ENCODE measurements around the gene ACAN. TPM values are rescaled to one million over a fixed set of nuclear protein-coding genes. Genes with fewer than 3 reads are reported as not detected.

The ACAN gene
- 0.50 and 0.53 TPM in 2 replicates for total RNA-seq (2021)
- long read RNA-seq, result 0 reads

DNA sequence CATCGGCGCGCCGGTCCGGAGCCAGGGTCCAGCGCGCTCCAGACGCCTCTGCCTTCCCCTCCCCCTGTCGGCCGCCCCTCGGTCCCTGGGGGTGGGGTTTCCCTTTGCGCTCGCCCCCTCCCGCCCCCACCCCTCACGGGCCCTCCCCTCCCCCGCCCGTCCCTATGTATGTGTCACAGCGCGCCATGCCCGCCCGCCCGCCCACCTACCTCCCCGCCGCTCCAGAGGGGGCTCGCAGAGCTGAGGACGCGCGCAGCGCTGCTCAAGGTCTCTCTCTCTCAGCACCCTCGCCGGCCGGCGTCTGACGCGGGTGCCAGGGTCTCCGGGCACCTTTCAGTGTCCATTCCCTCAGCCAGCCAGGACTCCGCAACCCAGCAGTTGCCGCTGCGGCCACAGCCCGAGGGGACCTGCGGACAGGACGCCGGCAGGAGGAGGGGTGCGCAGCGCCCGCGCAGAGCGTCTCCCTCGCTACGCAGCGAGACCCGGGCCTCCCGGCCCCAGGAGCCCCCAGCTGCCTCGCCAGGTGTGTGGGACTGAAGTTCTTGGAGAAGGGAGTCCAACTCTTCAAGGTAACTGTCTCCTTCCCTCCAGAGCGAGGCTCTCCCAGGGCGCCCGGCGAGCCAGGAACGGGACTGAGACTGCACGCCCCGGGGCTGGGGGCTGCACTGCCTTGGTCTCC lies at the start of gene ACAN:
TSS of gene ACAN (plus strand) at position 196 of the 679 bp plus-strand sequence. CDS start 32,771 bp downstream, outside the sequence.
- peaks cover 0 to 2% of the 10 kb centered on the region in 2 experiments; a peak in 1 of 5 replicates for H3K9me3 Mint-ChIP-seq
- H3K14ac ChIP-seq (ENCODE audit: insufficient read depth, low read length), result peak within 1 kb of the TSS; percentile 37; the same call in 1 of the 2 replicates
- DNase-seq, result peak; percentile 64
- H3K23ac ChIP-seq (ENCODE audit: insufficient read length, low read depth, low read length), result no peak within 1 kb of the TSS
- no peak within 1 kb of the TSS for H2BK15ac ChIP-seq (ENCODE audit: low read depth, low read length)
- H2AK5ac ChIP-seq (ENCODE audit: insufficient read length, low read length), result no peak within 1 kb of the TSS
- H4K20me1 ChIP-seq (ENCODE audit: control insufficient read depth, insufficient read depth, insufficient read length), result no peaks in the 10 kb centered on the region
- H3T11ph ChIP-seq (ENCODE audit: low read length), result no peak within 1 kb of the TSS
- H4K91ac ChIP-seq (ENCODE audit: insufficient read length, low read depth, low read length), result no peak within 1 kb of the TSS
- H4K8ac ChIP-seq (replicated peaks; ENCODE audit: insufficient read length, low read depth, low read length), result no peak within 1 kb of the TSS
- H2BK20ac ChIP-seq (ENCODE audit: low read depth, low read length, poor library complexity, severe bottlenecking), result no peak within 1 kb of the TSS
- no peak within 1 kb of the TSS for H2BK120ac ChIP-seq (ENCODE audit: low read depth, low read length, poor library complexity, severe bottlenecking)
- no peaks in the 10 kb centered on the region for H3K4me1 ChIP-seq (ENCODE audit: insufficient read depth, low read length)
- no peak within 1 kb of the TSS for H3K18ac ChIP-seq (ENCODE audit: insufficient read length, low read depth, low read length)
- H3K4me2 ChIP-seq (ENCODE audit: insufficient read depth, insufficient read length, low read length), result peak within 1 kb of the TSS; percentile 67
- peak within 1 kb of the TSS; percentile 82 to 97 for H3K4me3 Mint-ChIP-seq
- H3K27ac ChIP-seq (ENCODE audit: insufficient read length, low read depth, low read length), result no peak within 1 kb of the TSS
- no peak within 1 kb of the TSS for H4K5ac ChIP-seq (ENCODE audit: insufficient read length, low read depth, low read length)
- no CpG with 5 or more reads among the region's 61 CpGs for WGBS (ENCODE audit: extremely low coverage, insufficient read length, low lambda C conversion rate)
- peaks cover 0 to 2% (median 0%) of the 10 kb centered on the region in 3 experiments; a peak in 2 of 7 replicates for H3K36me3 Mint-ChIP-seq (ENCODE audit: insufficient read depth in 1 of 3, low read depth in 3 of 3)
- H3K56ac ChIP-seq (ENCODE audit: insufficient read length, low read depth, low read length), result no peak within 1 kb of the TSS
- H3K27me3 Mint-ChIP-seq (ENCODE audit: low read depth), result peaks cover 88% of the 10 kb centered on the region
- H3K4me1 Mint-ChIP-seq, result peaks cover 2 to 22% of the 10 kb centered on the region in 2 experiments; a peak in 3 of 4 replicates
- no peak within 1 kb of the TSS for H2AFZ ChIP-seq (ENCODE audit: low read length)
- peaks cover 11% of the 10 kb centered on the region for H3K23me2 ChIP-seq (ENCODE audit: insufficient read length, low read depth, low read length, poor library complexity, severe bottlenecking)
- H2BK5ac ChIP-seq (ENCODE audit: insufficient read length, low read length), result no peak within 1 kb of the TSS
- H3K79me2 ChIP-seq (ENCODE audit: insufficient read depth, low read length), result no peaks in the 10 kb centered on the region
- no peak within 1 kb of the TSS for H3K9ac ChIP-seq (ENCODE audit: extremely low read depth, insufficient read length, low read length)
- no peak within 1 kb of the TSS for H2BK12ac ChIP-seq (ENCODE audit: insufficient read length, low read depth, low read length)
- H3K79me1 ChIP-seq (ENCODE audit: insufficient read depth, low read depth, low read length, poor library complexity, severe bottlenecking), result no peaks in the 10 kb centered on the region
- TF ChIP-seq, protein P1, sequence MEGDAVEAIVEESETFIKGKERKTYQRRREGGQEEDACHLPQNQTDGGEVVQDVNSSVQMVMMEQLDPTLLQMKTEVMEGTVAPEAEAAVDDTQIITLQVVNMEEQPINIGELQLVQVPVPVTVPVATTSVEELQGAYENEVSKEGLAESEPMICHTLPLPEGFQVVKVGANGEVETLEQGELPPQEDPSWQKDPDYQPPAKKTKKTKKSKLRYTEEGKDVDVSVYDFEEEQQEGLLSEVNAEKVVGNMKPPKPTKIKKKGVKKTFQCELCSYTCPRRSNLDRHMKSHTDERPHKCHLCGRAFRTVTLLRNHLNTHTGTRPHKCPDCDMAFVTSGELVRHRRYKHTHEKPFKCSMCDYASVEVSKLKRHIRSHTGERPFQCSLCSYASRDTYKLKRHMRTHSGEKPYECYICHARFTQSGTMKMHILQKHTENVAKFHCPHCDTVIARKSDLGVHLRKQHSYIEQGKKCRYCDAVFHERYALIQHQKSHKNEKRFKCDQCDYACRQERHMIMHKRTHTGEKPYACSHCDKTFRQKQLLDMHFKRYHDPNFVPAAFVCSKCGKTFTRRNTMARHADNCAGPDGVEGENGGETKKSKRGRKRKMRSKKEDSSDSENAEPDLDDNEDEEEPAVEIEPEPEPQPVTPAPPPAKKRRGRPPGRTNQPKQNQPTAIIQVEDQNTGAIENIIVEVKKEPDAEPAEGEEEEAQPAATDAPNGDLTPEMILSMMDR (conservative IDR thresholded peaks at IDR 0.05), result no peak
- H3K27ac Mint-ChIP-seq, result no peak within 1 kb of the TSS; a peak in 1 of 7 replicates
- H3K4ac ChIP-seq (ENCODE audit: low read depth, low read length), result no peak within 1 kb of the TSS
- H3K9me3 ChIP-seq (ENCODE audit: control insufficient read depth, low read depth, low read length), result no peaks in the 10 kb centered on the region
- peaks cover 37% of the 10 kb centered on the region for H3K27me3 ChIP-seq (ENCODE audit: insufficient read depth, low read length)
